Ovary (tissue), 3 donors: ENCODE results near the gene IQSEC3.

ENCODE experiments used
- CTCF ChIP-seq, 3 donors: fragments of 450-650 bp in 2 of 3; fragments of 200-600 bp in 1 of 3; IDR thresholded peaks; one replicate each; pipeline versions ENCODE4 v1.5.1 to v1.8.0; 2016 to 2022; ENCODE audit warnings: antibody characterized with exemption in 3 of 3, mild to moderate bottlenecking in 1 of 3
- POLR2A ChIP-seq: fragments of 450-650 bp; IDR thresholded peaks from one replicate; pipeline ENCODE4 v1.6.1; 2017; ENCODE audit warnings: antibody characterized with exemption, mild to moderate bottlenecking, moderate library complexity
- donor health status: DM: no; HTN: no; CAD: no.

GRCh38 chr12:163406-163986 is 96.9 kb downstream of the IQSEC3 start:
- no peak for TF ChIP-seq CTCF (IDR thresholded peaks at IDR 0.05)
- TF ChIP-seq POLR2A, result no peak
